Adrenal gland (tissue), 5 donors: ENCODE results near the gene FAM50A.

Experiments
- POLR2A ChIP-seq, 2 donors: fragments of 450-650 bp; IDR thresholded peaks; one replicate each; pipeline ENCODE4 v1.6.1; 2017; ENCODE audit warnings: antibody characterized with exemption in 2 of 2, mild to moderate bottlenecking in 2 of 2, moderate library complexity in 1 of 2
- TF ChIP-seq, protein P1 (sequence below), 6 experiments: fragments of 450-650 bp in 4 of 6; fragments of 200-600 bp in 2 of 6; sonication (generic) in 1 of 6; IDR thresholded peaks; 1 replicate in 5 of 6; 2 replicates in 1 of 6; pipeline versions ENCODE4 v1.5.1 to v1.8.0; 2016 to 2021; ENCODE audit warnings: antibody characterized with exemption in 6 of 6, mild to moderate bottlenecking in 2 of 6, moderate library complexity in 1 of 6
- donor health status: DM: no; HTN: no; CAD: no.

DNA sequence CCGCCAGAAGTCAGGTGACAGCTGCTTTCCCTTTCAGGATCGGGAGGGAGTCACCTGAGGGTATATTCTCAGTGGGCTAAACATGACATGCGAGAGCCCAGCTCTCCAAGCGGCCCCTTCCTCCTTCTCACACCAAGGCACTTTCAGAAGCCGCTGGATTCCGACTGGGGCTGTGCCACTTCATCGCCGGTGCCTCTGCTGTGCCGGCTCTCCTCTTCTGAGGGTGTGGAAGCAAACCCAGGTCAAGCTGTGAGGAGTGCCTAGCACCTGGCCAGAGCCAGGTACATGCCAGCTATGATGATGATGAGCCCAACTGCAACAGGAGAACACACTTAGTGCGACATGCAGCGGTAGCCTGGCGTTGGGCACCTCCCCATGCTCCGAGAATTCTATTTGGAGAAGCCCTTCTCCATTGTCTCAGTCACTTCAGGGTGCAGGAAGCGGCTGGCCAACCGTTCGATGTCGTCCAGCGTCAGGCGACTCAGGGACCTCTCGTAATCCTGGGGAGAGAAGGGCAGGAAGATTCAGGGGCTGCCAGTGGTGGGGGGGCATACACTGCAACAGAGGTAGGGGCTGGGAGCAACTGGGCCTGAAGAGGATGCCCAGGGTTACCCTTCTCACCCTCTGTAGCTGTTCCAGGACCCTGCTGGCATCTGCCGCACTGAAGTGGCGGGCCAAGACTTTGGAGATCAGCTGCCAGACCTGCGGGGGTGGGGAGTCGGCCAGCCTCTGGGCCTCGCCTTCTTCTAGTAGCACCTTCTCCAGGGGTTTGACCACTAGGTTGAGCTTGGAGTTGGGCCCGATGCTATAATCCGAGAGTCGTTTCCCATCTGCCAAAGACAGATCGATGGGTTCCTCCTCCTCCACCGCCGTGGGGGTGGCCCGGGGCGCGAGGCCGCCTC lies 41.5 kb downstream of the FAM50A start:
- TF ChIP-seq, protein P1, sequence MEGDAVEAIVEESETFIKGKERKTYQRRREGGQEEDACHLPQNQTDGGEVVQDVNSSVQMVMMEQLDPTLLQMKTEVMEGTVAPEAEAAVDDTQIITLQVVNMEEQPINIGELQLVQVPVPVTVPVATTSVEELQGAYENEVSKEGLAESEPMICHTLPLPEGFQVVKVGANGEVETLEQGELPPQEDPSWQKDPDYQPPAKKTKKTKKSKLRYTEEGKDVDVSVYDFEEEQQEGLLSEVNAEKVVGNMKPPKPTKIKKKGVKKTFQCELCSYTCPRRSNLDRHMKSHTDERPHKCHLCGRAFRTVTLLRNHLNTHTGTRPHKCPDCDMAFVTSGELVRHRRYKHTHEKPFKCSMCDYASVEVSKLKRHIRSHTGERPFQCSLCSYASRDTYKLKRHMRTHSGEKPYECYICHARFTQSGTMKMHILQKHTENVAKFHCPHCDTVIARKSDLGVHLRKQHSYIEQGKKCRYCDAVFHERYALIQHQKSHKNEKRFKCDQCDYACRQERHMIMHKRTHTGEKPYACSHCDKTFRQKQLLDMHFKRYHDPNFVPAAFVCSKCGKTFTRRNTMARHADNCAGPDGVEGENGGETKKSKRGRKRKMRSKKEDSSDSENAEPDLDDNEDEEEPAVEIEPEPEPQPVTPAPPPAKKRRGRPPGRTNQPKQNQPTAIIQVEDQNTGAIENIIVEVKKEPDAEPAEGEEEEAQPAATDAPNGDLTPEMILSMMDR (IDR thresholded peaks at IDR 0.05) = no peak
- no peak for TF ChIP-seq POLR2A (IDR thresholded peaks at IDR 0.05)
